Stimulated activated CD8-positive, alpha-beta memory T cell treated with anti-CD3 and anti-CD28 coated beads, Interleukin-15, amount 100 ng/mL, for 4 hours (primary cell): ENCODE measurements around the gene AGT.
"Not testable (repeated sequence)": the region's sequence is repeated elsewhere in the genome, so short reads cannot be mapped to it uniquely, and the experiment has no call there.

Experiments used
- DNase-seq, 2 donors: peaks; one replicate each; pipeline ENCODE4 v3.0.0-alpha.2; 2020; ENCODE audit warnings: low read depth in 2 of 2

The AGT gene

GRCh38 chr1:230744382-230744781, 30.5 kb upstream of the AGT start:
- no peak for DNase-seq

DNA sequence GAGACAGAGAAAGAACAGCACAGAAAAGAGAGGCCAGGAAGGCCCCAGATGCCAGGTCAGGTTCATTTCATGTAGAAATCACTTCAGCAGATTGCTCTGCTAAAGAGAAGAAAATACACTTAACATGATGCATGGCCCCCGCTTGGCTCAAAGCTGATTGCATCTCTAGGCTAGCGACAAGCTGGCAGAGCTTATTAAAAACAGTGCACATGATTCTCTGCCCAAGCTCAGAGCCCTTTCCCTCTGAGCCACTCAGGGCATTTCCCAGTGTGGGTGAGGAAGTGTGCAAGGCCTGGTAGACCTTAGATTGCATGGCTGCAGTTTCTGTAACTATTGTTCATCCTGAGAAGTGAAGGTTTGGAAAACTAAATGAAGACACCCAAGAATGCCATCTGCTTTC, 30.0 kb upstream of the AGT start:
- DNase-seq = no peak

- no peak for DNase-seq
These were observed 25.8 kb upstream of the AGT start for GRCh38 chr1:230739564-230740290.

GRCh38 chr1:230737622-230738262, 23.8 kb upstream of the AGT start:
- no peak for DNase-seq

DNA sequence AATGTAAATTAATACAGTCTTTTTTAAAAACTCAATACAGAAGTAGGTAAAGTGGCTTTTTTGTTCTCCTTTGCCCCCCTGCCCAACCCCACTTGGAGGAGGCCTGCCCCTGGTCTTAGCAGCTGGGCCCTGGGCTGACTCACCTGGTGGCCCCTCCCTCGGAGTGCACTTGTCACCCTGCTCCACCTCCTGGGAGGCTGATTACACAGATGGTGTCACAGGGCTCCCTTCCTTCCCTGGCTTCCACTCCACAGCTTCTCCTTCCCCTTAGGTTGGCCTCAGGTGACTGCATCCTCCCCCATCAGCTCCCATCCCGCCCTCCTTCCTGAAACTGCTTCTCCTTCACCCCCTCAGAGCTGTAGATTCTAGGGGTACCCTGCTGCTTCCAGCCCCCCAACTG, 21.5 kb upstream of the AGT start:
- no peak for DNase-seq

- DNase-seq = no peak
These were observed 17.1 kb upstream of the AGT start for GRCh38 chr1:230730977-230731376.

- DNase-seq = no peak
These were observed 14.9 kb upstream of the AGT start for GRCh38 chr1:230728710-230729392.

- no peak for DNase-seq
These were observed 11.5 kb upstream of the AGT start for GRCh38 chr1:230725256-230726012.

- not testable (repeated sequence) for DNase-seq
These were observed 8.1 kb upstream of the AGT start for GRCh38 chr1:230721849-230722522.

- DNase-seq = no peak
These were observed 3.3 kb upstream of the AGT start for GRCh38 chr1:230717251-230717650.

DNA sequence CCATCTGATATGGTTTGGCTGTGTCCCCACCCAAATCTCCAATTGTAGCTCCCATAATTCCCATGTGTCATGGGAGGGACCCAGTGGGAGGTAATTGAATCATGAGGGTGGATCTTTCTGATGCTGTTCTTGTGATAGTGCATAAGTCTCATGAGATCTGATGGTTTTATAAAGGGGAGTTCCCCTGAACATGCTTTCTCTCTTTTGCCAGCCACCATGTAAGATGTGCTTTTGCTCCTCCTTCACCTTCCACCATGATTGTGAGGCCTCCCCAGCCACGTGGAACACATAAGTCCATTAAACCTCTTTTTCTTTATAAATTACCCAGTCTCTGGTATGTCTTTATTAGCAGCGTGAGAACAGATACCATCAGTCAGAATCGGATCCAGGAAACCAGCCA, 2.5 kb upstream of the AGT start:
- DNase-seq = not testable (repeated sequence)

- no peak for DNase-seq
These were observed 1.6 kb upstream of the AGT start for GRCh38 chr1:230715510-230715909.

DNA sequence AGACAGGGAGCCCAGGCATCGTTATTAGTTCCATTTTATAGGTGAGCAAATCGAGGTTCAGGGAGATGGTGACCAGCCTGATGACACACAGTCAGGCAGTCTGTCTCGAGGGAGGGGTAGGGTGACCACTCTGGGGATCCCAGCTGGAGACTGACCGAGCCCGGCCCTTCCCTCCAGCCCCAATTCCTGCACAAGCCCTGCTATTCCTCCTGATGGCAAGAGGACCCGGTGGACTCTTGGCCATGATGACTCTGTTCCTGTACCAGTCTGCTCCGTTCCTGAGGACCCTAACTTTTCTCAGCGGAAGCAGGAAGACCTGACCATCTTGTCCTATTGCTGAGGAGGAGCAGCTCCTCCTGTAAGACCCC, 391 bp downstream of the AGT start:
- no peak for DNase-seq

DNA sequence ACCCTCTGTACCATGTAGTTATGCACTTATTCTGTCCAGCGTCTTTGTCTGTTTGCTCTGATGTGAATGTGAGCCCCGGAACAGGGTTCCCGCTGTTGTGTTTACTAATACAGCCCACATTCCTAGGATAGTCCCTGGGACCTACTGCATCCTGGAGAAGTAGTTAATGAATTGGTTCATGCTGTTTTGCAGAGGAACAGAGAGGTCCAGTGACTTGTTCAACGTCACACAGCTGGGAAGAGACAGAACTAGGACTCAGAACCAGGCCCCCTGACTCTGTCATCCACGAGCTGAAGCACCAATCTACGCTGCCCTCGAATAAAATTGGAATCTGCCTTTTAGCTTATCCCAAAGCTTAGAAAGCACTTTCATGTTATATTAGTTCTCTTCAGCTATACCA, 784 bp downstream of the AGT start:
- no peak for DNase-seq

DNA sequence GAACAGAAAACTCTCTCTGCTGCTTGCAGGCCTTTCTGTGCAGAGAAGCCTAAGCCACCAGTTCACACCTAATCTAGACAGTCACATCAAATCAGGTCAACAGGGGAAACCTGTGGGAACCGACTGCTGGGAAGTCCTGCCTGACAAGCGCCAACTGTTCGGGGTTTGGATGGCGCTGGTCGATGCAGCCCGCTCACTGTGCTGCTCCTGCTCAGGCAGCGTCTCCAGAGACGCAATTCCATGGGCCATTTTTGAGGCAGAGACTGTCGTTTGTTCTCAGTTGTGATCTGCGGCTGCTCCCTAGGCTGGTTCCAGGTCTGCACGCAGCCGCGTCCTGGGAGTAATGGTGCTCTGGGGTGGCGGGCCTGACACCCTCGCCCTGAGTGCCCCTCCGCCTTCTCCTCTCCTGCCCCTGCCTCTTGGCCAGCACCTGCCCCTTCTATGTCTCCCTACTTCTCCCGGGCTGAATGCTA, 1.4 kb downstream of the AGT start:
- DNase-seq = no peak

- DNase-seq = no peak
These were observed 2.7 kb downstream of the AGT start for GRCh38 chr1:230711245-230711644.

DNA sequence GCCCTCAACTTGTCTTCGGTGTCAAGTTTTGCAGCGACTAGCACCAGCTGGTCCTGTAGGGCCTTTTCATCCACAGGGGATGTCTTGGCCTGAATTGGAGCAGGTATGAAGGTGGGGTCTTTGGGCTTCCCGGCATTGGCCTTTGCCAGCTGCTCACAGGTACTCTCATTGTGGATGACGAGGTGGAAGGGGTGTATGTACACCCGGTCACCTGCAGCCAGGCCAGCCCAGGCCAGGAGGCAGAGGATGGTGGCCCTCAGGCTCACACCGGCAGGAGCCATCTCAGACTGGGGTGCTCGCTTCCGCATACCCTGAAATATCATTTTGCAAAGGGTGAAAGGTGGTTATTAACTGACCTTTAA, 3.4 kb downstream of the AGT start:
- DNase-seq = no peak

- DNase-seq = no peak
These were observed 4.0 kb downstream of the AGT start for GRCh38 chr1:230709619-230710542.

DNA sequence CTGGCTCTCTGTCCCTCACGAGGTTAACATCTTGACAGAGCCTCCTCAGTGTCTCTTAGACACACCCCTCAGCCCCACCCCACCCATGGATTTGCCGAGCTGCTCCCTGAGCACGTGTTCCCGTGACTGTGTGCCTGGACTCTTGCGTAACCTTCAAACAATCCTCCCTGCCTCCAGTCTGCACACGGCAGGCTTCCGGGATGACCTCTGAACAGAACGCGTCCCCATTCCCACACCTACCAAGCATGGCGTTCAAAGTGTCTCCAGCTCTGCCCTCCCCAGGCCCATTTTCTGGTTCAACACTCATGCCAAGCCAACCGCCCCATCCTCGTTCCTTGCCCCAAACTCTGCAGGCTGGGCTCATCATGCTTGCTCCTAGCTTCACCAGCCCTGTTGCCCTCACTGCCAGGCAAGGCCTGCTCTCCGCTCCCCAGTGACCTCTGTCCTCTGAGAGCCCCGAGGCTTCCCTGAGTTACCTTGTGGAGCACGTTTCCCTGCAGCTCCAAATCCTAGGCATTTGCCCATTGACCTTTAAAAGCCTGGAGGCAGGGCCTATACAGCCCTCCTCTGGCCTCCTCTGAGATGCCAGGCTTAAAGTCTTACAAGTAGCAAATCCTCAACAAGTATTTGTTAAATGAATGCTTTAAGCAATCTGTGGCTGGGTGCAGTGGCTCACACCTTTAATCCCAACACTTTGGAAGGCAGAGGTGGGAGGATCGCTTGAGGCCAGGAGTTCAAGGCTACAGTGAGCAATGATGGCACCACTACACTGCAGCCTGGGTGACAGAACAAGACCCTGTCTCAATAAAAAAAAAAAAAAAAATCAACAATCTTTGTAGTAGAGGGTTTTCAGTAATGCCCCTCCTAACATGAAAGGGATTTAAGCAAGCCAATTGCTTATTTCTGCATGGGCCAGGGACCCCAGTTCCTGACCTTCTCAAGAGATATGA, 5.0 kb downstream of the AGT start:
- no peak for DNase-seq
